Chondrocyte (in vitro differentiated cells): ENCODE data around the gene CPED1. TPM values are rescaled to one million over a fixed set of nuclear protein-coding genes. Genes with fewer than 3 reads are reported as not detected.

ENCODE experiments used
- DNase-seq: peaks from one replicate; pipeline ENCODE4 v3.0.0; 2021; ENCODE audit warnings: mixed read lengths, low spot score
- H3K27ac Mint-ChIP-seq: one replicate; pipeline ENCODE4 v1.8.0; 2021; ENCODE audit warnings: mild to moderate bottlenecking, moderate library complexity, mixed read lengths; ENCODE audit not compliant: unreplicated experiment
- H3K27me3 Mint-ChIP-seq: 2 replicates; pipeline ENCODE4 v1.8.0; 2021; ENCODE audit warnings: low read depth, mixed read lengths
- H3K36me3 Mint-ChIP-seq: 2 replicates; pipeline ENCODE4 v1.8.0; 2021; ENCODE audit warnings: low read depth, mixed read lengths
- H3K4me1 Mint-ChIP-seq: 2 replicates; pipeline ENCODE4 v1.8.0; 2021; ENCODE audit warnings: low read depth, mild to moderate bottlenecking, mixed read lengths
- H3K4me3 Mint-ChIP-seq: one replicate; pipeline ENCODE4 v1.8.0; 2021; ENCODE audit warnings: mild to moderate bottlenecking, moderate library complexity, mixed read lengths; ENCODE audit not compliant: unreplicated experiment
- H3K9me3 Mint-ChIP-seq: 2 replicates; pipeline ENCODE4 v1.8.0; 2021; ENCODE audit warnings: low read depth, mixed read lengths
- total RNA-seq: library from RNA; stranded (reverse); gene quantifications from 3 replicates; pipeline ENCODE4 v1.2.1, GENCODE V29; 2021
- TF ChIP-seq, protein P1 (sequence below): fragments of 200-600 bp; sonication (generic); IDR thresholded peaks from 2 replicates; pipeline ENCODE4 v1.5.0; 2021; ENCODE audit warnings: antibody characterized with exemption, mild to moderate bottlenecking, moderate library complexity

Gene CPED1
- total RNA-seq, 1 donor from 2014 or later = 2.8 TPM

DNA sequence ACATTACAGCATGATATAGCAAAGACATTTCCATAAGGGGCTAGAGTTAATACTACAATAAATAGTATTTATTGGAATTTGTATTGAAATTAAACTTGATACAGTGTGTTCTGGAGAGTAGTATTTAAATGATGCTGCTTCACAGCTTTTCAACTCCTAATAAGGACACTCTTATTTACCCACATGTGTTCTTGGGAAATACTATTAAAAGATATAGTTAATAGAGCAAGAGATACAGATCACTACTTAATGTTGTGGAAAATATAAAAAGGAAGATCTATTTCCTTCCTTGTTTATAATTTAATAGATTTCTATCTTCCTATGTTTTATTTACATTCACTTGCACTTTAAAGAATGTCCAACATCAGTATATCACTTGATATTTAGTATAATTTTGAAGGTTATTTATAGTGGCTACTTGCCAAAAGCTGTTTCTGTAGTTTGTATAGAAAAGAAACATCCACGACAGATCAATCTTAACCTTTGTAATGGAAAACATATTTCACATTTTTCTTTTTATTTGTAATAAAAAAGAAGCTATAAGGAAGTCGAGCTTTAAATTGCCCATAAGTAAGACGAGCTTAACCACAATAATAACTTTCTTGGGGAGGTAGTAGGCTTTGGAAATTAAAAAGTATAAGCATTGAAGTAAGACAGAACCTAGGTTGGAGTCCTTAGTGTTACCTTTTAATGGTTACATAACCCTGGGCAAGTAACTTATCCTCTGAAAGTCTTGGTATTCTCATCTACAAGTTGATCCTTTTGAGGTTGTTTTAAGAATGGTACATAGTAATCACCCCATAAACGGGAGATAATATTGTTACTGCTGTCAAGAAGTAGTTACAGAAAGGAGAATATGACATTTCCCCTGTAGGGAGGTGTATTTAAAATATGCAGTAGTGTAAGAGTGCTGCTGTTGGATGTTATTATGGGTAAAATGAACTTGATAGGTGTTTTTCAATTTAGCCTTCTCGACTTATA lies 32.8 kb downstream of the CPED1 start:
- no peak for DNase-seq
- Mint-ChIP-seq H3K4me1 (peaks cover 71% of the 10 kb centered on the region), H3K27me3 (no peaks in the 10 kb centered on the region), H3K27ac (no peak overlapping the region), H3K9me3 (no peaks in the 10 kb centered on the region), H3K36me3 (no peaks in the 10 kb centered on the region), H3K4me3 (no peak overlapping the region)
- TF ChIP-seq, protein P1, sequence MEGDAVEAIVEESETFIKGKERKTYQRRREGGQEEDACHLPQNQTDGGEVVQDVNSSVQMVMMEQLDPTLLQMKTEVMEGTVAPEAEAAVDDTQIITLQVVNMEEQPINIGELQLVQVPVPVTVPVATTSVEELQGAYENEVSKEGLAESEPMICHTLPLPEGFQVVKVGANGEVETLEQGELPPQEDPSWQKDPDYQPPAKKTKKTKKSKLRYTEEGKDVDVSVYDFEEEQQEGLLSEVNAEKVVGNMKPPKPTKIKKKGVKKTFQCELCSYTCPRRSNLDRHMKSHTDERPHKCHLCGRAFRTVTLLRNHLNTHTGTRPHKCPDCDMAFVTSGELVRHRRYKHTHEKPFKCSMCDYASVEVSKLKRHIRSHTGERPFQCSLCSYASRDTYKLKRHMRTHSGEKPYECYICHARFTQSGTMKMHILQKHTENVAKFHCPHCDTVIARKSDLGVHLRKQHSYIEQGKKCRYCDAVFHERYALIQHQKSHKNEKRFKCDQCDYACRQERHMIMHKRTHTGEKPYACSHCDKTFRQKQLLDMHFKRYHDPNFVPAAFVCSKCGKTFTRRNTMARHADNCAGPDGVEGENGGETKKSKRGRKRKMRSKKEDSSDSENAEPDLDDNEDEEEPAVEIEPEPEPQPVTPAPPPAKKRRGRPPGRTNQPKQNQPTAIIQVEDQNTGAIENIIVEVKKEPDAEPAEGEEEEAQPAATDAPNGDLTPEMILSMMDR = no peak

GRCh38 chr7:121023194-121023593 lies 34.7 kb downstream of the CPED1 start:
- H3K36me3 Mint-ChIP-seq = no peaks in the 10 kb centered on the region
- H3K27ac Mint-ChIP-seq = no peak overlapping the region

DNA sequence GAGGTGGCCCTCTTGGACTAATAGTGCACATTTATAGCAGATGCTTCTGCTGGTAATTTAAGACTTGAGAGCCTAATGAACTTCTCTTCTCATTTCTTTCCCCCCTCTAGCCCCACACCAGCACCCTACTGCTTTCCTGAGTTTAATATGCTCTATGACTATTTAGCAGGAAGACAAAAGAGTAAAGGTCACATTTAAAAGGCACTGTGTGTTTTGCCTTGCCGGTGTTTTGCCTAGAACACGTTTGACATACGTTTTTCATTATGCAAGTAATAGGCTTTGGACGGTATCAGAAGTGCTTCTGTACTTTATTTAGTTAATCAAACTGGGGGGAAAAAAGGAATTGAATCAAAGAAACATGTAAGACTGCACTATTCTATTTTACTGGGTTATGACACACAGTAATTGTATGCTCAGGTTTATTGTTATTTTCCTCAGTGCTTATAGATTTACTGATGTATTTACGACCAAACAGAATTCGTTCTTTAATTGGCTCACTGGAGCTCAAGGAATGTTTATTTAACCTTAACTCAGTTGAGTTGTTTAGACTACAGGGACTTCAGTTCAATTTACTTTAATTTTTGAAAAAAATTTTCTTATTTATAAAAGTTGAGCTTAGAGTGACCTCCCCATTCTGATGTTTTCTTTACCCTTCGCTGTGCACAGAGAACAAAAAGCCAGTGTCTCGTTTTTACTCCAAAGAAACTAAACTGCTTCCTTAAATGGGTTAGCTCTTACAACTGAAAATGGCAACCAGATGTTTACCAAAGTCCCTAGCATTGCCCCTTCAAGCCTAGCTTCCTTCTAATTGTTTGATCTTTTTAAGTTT lies 35.4 kb downstream of the CPED1 start:
- Mint-ChIP-seq H3K27me3 (no peaks in the 10 kb centered on the region), H3K9me3 (no peaks in the 10 kb centered on the region), H3K36me3 (no peaks in the 10 kb centered on the region), H3K27ac (no peak overlapping the region), H3K4me3 (no peak overlapping the region), H3K4me1 (peaks cover 57% of the 10 kb centered on the region)
- TF ChIP-seq, protein P1 = no peak
- DNase-seq = no peak

More at GRCh38 chr7:121023194-121023593, 34.7 kb downstream of the CPED1 start:
- DNase-seq = no peak
- Mint-ChIP-seq H3K4me1 (peaks cover 61% of the 10 kb centered on the region), H3K27me3 (no peaks in the 10 kb centered on the region), H3K4me3 (no peak overlapping the region), H3K9me3 (no peaks in the 10 kb centered on the region)
- TF ChIP-seq, protein P1 = no peak

GRCh38 chr7:121024611-121025010 lies 36.1 kb downstream of the CPED1 start:
- no peaks in the 10 kb centered on the region for H3K27me3 Mint-ChIP-seq
- H3K4me3 Mint-ChIP-seq = no peak overlapping the region
- H3K27ac Mint-ChIP-seq = peak overlapping the region; percentile 8
- H3K36me3 Mint-ChIP-seq = no peaks in the 10 kb centered on the region
- TF ChIP-seq, protein P1 = no peak
- H3K9me3 Mint-ChIP-seq = no peaks in the 10 kb centered on the region
- peaks cover 50% of the 10 kb centered on the region for H3K4me1 Mint-ChIP-seq
- no peak for DNase-seq

GRCh38 chr7:121026159-121026558 lies 37.6 kb downstream of the CPED1 start:
- Mint-ChIP-seq H3K27ac (no peak overlapping the region), H3K4me3 (no peak overlapping the region), H3K36me3 (no peaks in the 10 kb centered on the region), H3K9me3 (no peaks in the 10 kb centered on the region), H3K4me1 (peaks cover 42% of the 10 kb centered on the region), H3K27me3 (no peaks in the 10 kb centered on the region)
- TF ChIP-seq, protein P1 = no peak
- DNase-seq = no peak
